ENCODE results near the gene RP9. TPM values are rescaled to one million over a fixed set of nuclear protein-coding genes. Genes with fewer than 3 reads are reported as not detected.

RP9 gene
- total RNA-seq, 6 experiments from 2014 or later: 3.4 to 5.8 (median 4.8) TPM

DNA sequence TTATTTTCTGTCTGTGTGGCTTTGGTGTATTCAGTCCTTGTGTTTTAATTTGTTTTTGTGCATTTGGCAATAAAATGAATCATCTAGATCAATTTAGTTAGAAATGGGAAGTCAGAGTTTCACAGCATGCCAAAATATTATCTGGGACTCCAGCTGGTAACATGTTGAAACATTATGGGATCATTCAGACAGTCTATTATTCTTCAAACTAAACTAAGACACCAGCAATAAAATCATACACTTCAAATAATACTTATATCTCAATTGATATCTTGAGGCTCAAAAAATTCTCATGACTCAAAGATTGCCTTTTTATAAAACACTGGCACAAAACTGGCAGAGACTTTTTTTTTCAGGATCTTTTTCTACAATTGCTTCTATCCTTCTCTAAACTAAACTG lies 5.8 kb upstream of the RP9 start:
- Histone ChIP-seq H3K4me1 (no peaks in the 10 kb centered on the region), H3K27me3 (no peaks in the 10 kb centered on the region), H3K4me3 (no peak overlapping the region), H3K9me3 (no peaks in the 10 kb centered on the region), H3K36me3 (no peaks in the 10 kb centered on the region), H3K27ac (no peak overlapping the region)
- intact Hi-C loops (cut with DNase I): no loop called here
- DNase-seq (no peak), ATAC-seq (no peak)
- no peak for TF ChIP-seq POLR2A (IDR thresholded peaks at IDR 0.05)
- TF ChIP-seq, protein P1, sequence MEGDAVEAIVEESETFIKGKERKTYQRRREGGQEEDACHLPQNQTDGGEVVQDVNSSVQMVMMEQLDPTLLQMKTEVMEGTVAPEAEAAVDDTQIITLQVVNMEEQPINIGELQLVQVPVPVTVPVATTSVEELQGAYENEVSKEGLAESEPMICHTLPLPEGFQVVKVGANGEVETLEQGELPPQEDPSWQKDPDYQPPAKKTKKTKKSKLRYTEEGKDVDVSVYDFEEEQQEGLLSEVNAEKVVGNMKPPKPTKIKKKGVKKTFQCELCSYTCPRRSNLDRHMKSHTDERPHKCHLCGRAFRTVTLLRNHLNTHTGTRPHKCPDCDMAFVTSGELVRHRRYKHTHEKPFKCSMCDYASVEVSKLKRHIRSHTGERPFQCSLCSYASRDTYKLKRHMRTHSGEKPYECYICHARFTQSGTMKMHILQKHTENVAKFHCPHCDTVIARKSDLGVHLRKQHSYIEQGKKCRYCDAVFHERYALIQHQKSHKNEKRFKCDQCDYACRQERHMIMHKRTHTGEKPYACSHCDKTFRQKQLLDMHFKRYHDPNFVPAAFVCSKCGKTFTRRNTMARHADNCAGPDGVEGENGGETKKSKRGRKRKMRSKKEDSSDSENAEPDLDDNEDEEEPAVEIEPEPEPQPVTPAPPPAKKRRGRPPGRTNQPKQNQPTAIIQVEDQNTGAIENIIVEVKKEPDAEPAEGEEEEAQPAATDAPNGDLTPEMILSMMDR (IDR thresholded peaks at IDR 0.05): no peak

DNA sequence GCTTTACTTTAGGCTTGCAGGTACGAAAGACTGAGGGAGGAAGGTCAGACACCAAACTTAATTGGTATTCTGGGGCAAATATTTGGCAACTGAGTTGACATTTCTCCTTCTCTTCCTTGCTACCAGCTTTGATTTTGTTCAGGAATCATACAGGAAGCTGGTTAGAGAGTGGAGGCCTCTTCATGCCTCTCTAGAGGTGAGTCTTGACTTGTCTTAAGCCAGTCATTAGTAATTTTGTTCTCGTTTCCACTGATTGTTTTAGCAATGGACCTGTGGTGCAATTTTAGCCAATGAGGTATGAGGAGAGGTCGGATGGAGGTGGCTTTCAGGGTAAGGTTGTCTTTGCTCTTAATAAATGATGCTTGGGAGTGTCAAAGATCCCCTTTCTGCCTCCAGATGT lies 2.4 kb upstream of the RP9 start:
- WGBS (ENCODE audit: insufficient coverage, low coverage, low lambda C conversion rate, missing lambda C conversion rate): 38% methylated on average over 3 of the region's 3 CpGs
- no peak for TF ChIP-seq POLR2A (IDR thresholded peaks at IDR 0.05)
- TF ChIP-seq, protein P1 (IDR thresholded peaks at IDR 0.05): no peak
- Histone ChIP-seq H3K4me3 (no peak overlapping the region), H3K9me3 (no peaks in the 10 kb centered on the region), H3K4me1 (peaks cover 0 to 19% (median 8%) of the 10 kb centered on the region in 4 donors), H3K36me3 (no peaks in the 10 kb centered on the region), H3K27ac (no peak overlapping the region), H3K27me3 (no peaks in the 10 kb centered on the region)
- DNase-seq: no peak
- ATAC-seq: no peak
- intact Hi-C loops (cut with DNase I): no loop called here

DNA sequence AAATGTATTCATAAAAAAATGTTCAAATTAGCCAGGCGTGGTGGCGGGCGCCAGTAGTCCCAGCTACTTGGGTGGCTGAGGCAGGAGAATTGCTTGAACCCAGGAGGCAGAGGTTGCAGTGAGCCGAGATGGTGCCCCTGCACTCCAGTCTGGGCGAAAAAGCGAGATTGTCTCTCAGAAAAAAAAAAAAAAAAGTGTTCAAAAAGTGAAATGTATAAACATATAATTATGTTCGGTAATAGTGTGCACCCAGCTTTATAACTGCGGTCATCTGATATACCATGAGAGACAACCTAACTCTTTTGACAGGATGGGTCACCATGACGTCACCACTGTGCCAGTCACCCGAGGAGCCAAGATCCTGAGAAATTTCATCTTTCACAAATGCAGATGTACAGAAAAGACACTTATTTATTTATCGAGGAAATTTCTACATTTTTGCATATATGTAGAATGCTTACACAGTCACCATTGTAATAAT lies 594 bp upstream of the RP9 start:
- Histone ChIP-seq H3K27ac (no peak overlapping the region), H3K27me3 (no peaks in the 10 kb centered on the region), H3K4me1 (peaks cover 0 to 20% (median 8%) of the 10 kb centered on the region in 4 donors), H3K4me3 (peak overlapping the region; percentile 84 to 100 (median 95)), H3K36me3 (no peaks in the 10 kb centered on the region), H3K9me3 (no peaks in the 10 kb centered on the region)
- DNase-seq (no peak), ATAC-seq (no peak)
- TF ChIP-seq, protein P1 (IDR thresholded peaks at IDR 0.05): peak in 1 of 4 donors; percentile 1
- no peak for TF ChIP-seq POLR2A (IDR thresholded peaks at IDR 0.05)
- WGBS (ENCODE audit: insufficient coverage, low coverage, low lambda C conversion rate, missing lambda C conversion rate): 25% methylated on average over 11 of the region's 11 CpGs
- intact Hi-C loops (cut with DNase I): no loop called here

DNA sequence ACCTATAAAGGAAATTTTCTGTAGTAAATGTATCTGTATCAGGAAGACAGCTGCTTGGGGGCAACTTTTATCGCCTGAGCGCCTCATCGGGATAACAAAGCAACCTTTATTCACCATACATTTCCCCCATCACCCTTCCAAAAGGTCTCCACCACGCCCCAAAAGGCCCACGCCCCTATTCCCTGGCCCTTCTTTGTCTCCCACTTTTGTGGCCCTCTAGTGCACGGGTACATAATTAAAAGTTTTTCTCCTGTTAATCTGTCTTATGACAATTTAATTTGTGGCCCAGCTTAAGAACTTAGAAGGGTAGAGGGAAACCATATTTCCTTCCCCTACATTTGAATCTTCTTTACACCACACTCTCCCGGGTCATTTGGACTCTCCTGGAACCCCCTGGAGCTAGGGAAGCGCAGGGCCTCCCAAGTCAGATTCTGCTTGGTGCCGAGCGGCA lies 625 bp downstream of the RP9 start:
- peaks cover 0 to 20% (median 8%) of the 10 kb centered on the region in 4 donors for H3K4me1 ChIP-seq
- H3K36me3 ChIP-seq: peaks cover 0 to under 1% (median 0%) of the 10 kb centered on the region in 4 donors
- H3K27me3 ChIP-seq: no peaks in the 10 kb centered on the region
- peak overlapping the region; percentile 50 to 68 (median 65) for H3K27ac ChIP-seq
- intact Hi-C loops (cut with DNase I): no loop called here
- TF ChIP-seq, protein P1 (IDR thresholded peaks at IDR 0.05): peak in 2 of 4 donors; percentile 9 to 13
- TF ChIP-seq POLR2A (IDR thresholded peaks at IDR 0.05): no peak
- WGBS (ENCODE audit: insufficient coverage, low coverage, low lambda C conversion rate, missing lambda C conversion rate): under 1% methylated on average over 10 of the region's 10 CpGs
- no peak for DNase-seq
- peak in 3 of 4 donors; percentile 8 to 30 (median 25) for ATAC-seq
- H3K9me3 ChIP-seq: no peaks in the 10 kb centered on the region
- peak overlapping the region; percentile 84 to 100 (median 95) for H3K4me3 ChIP-seq

Data from right lobe of liver (tissue), 6 donors.